MM.1S (cell line): Measurements from ENCODE around the gene CCDC63.

Experiments used
- DNase-seq: peaks from one replicate; pipeline ENCODE4 v3.0.0-alpha.2; 2015
- H2AFZ ChIP-seq: fragments of 300-600 bp; sonication (generic); 2 replicates; pipeline ENCODE4 v1.6.0; 2016; ENCODE audit warnings: antibody characterized with exemption, low read length
- H3F3A ChIP-seq: fragments of 300-600 bp; sonication (generic); 2 replicates; pipeline ENCODE4 v1.6.1; 2016; ENCODE audit warnings: mild to moderate bottlenecking, antibody characterized with exemption, low read length, moderate library complexity, mixed read lengths; ENCODE audit not compliant: insufficient read depth
- H3K27ac ChIP-seq: fragments of 300-600 bp; sonication (generic); 2 replicates; pipeline ENCODE4 v1.5.1; 2016; ENCODE audit warnings: mild to moderate bottlenecking, low read length
- H3K27me3 ChIP-seq: fragments of 300-600 bp; sonication (generic); replicated peaks from 2 replicates; pipeline ENCODE4 v1.6.0; 2016; ENCODE audit warnings: low read length; ENCODE audit not compliant: insufficient read depth
- H3K36me3 ChIP-seq: fragments of 300-600 bp; sonication (generic); replicated peaks from 2 replicates; pipeline ENCODE4 v1.6.1; 2016; ENCODE audit warnings: mild to moderate bottlenecking, low read length, mixed read lengths; ENCODE audit not compliant: insufficient read depth
- H3K4me1 ChIP-seq: fragments of 300-600 bp; sonication (generic); 2 replicates; pipeline ENCODE4 v1.6.1; 2016; ENCODE audit warnings: low read length, mixed read lengths
- H3K4me2 ChIP-seq: fragments of 300-600 bp; sonication (generic); 2 replicates; pipeline ENCODE4 v1.6.0; 2016; ENCODE audit warnings: low read depth, low read length
- H3K4me3 ChIP-seq: fragments of 300-600 bp; sonication (generic); 2 replicates; pipeline ENCODE4 v1.5.1; 2016; ENCODE audit warnings: low read length, mixed read lengths
- H3K79me2 ChIP-seq: fragments of 300-600 bp; sonication (generic); 2 replicates; pipeline ENCODE4 v1.6.1; 2016; ENCODE audit warnings: mixed run types, low read length, mixed read lengths
- H3K9ac ChIP-seq: fragments of 300-600 bp; sonication (generic); 2 replicates; pipeline ENCODE4 v1.6.1; 2016; ENCODE audit warnings: low read length, mixed read lengths
- H3K9me2 ChIP-seq: fragments of 300-600 bp; sonication (generic); replicated peaks from 2 replicates; pipeline ENCODE4 v1.6.1; 2016; ENCODE audit warnings: mild to moderate bottlenecking, low read length, mixed read lengths; ENCODE audit not compliant: insufficient read depth
- H3K9me3 ChIP-seq: fragments of 300-600 bp; sonication (generic); replicated peaks from 2 replicates; pipeline ENCODE4 v1.6.1; 2016; ENCODE audit warnings: mild to moderate bottlenecking, low read length, mixed read lengths; ENCODE audit not compliant: insufficient read depth
- H4K20me1 ChIP-seq: fragments of 300-600 bp; sonication (generic); 2 replicates; pipeline ENCODE4 v1.6.1; 2016; ENCODE audit warnings: mild to moderate bottlenecking, low read length, moderate library complexity, mixed read lengths; ENCODE audit not compliant: insufficient read depth
- EZH2 ChIP-seq: fragments of 300-600 bp; sonication (generic); optimal IDR thresholded peaks from 2 replicates; pipeline ENCODE3; 2017; ENCODE audit warnings: low read depth, mild to moderate bottlenecking, antibody characterized with exemption, low read length, mixed read lengths
- EZH2phosphoT487 ChIP-seq: fragments of 300-600 bp; sonication (generic); IDR thresholded peaks from 2 replicates; pipeline ENCODE4 v1.6.1; 2018; ENCODE audit warnings: antibody characterized with exemption, low read length
- TF ChIP-seq, protein P1 (sequence below): fragments of 300-600 bp; sonication (generic); IDR thresholded peaks from 2 replicates; pipeline ENCODE4 v1.5.1; 2016; ENCODE audit warnings: antibody characterized with exemption, low read length, mixed read lengths

CCDC63 gene

DNA sequence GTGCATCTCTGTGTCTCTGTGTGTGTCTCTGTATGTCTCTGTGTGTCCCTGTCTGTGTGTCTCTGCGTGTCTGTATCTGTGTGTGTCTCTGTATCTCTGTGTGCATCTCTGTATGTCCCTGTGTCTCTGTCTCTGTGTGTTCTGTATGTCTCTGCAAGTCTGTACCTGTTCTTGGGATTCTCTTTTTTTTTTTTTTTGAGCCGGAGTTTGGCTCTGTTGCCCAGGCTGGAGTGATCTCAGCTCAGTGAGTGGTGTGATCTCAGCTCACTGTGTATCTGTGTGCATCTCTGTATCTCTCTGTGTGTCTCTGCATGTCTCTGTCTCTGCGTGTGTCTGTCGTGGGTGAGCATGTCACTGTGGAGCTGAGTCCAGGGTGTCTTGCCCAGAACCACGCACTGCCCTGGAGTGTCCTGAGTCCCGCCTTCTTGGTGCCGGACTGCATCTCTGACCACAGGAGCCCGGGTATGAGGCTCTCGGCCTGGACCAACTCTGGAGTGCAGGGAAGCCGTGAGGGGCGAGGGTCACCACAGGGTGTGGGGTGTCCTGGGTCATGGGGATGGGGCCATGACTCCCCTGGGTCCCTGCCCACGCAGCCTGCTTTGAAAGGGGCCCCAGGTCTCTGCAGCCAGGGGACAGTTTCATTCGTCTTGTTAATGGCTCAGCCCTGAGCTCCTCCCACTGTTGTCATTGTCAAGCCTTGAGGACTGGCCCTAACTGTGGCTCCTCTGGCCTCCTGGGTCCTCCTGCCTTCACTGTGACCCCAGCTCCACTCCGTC is 61.8 kb downstream of the CCDC63 start:
- TF ChIP-seq, protein P1, sequence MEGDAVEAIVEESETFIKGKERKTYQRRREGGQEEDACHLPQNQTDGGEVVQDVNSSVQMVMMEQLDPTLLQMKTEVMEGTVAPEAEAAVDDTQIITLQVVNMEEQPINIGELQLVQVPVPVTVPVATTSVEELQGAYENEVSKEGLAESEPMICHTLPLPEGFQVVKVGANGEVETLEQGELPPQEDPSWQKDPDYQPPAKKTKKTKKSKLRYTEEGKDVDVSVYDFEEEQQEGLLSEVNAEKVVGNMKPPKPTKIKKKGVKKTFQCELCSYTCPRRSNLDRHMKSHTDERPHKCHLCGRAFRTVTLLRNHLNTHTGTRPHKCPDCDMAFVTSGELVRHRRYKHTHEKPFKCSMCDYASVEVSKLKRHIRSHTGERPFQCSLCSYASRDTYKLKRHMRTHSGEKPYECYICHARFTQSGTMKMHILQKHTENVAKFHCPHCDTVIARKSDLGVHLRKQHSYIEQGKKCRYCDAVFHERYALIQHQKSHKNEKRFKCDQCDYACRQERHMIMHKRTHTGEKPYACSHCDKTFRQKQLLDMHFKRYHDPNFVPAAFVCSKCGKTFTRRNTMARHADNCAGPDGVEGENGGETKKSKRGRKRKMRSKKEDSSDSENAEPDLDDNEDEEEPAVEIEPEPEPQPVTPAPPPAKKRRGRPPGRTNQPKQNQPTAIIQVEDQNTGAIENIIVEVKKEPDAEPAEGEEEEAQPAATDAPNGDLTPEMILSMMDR, result no peak
- TF ChIP-seq EZH2phosphoT487 (no peak), EZH2 (no peak)
- no peaks in the 10 kb centered on the region for H3K9me2 ChIP-seq
- peaks cover 4% of the 10 kb centered on the region for H3K4me1 ChIP-seq

DNA sequence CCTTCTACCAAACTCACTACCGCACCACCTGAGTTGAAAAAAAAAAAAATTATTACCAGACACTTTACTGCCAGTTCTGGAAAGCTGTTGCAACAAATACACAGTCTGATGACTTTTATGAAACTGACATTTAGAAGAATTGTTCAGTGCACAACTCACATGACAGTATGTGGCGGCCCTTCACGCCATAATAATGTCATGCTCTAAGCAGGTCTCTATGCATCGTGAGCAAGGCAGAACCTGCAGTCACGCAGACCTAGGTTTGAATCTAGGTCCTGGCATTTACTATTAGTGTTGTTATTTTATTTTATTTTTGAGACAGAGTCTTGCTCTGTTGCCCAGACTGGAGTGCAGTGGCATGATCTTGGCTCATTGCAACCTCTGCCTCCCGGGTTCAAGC is 65.5 kb downstream of the CCDC63 start:
- Histone ChIP-seq H2AFZ (no peak overlapping the region), H3K4me3 (no peak overlapping the region), H3K79me2 (no peaks in the 10 kb centered on the region), H3K27me3 (no peaks in the 10 kb centered on the region), H3K4me2 (no peak overlapping the region), H3F3A (0 out of 2 replicates have a peak, but pooled peaks cover 6% of the 10 kb centered on the region), H3K27ac (no peak overlapping the region), H4K20me1 (no peaks in the 10 kb centered on the region), H3K36me3 (no peaks in the 10 kb centered on the region), H3K9ac (no peak overlapping the region), H3K9me3 (no peaks in the 10 kb centered on the region), H3K9me2 (no peaks in the 10 kb centered on the region), H3K4me1 (peaks cover 4% of the 10 kb centered on the region)
- TF ChIP-seq EZH2, result no peak
- TF ChIP-seq, protein P1, result no peak
- no peak for TF ChIP-seq EZH2phosphoT487
- DNase-seq, result no peak

More for the DNA sequence above, 61.8 kb downstream of the CCDC63 start:
- Histone ChIP-seq H3K27ac (no peak overlapping the region), H3K79me2 (no peaks in the 10 kb centered on the region), H3K9ac (no peak overlapping the region), H3F3A (0 out of 2 replicates have a peak, but pooled peaks cover 4% of the 10 kb centered on the region), H3K4me3 (no peak overlapping the region), H3K36me3 (no peaks in the 10 kb centered on the region), H3K9me3 (no peaks in the 10 kb centered on the region), H4K20me1 (no peaks in the 10 kb centered on the region), H3K4me2 (no peak overlapping the region), H2AFZ (no peak overlapping the region), H3K27me3 (no peaks in the 10 kb centered on the region)
- DNase-seq, result no peak

DNA sequence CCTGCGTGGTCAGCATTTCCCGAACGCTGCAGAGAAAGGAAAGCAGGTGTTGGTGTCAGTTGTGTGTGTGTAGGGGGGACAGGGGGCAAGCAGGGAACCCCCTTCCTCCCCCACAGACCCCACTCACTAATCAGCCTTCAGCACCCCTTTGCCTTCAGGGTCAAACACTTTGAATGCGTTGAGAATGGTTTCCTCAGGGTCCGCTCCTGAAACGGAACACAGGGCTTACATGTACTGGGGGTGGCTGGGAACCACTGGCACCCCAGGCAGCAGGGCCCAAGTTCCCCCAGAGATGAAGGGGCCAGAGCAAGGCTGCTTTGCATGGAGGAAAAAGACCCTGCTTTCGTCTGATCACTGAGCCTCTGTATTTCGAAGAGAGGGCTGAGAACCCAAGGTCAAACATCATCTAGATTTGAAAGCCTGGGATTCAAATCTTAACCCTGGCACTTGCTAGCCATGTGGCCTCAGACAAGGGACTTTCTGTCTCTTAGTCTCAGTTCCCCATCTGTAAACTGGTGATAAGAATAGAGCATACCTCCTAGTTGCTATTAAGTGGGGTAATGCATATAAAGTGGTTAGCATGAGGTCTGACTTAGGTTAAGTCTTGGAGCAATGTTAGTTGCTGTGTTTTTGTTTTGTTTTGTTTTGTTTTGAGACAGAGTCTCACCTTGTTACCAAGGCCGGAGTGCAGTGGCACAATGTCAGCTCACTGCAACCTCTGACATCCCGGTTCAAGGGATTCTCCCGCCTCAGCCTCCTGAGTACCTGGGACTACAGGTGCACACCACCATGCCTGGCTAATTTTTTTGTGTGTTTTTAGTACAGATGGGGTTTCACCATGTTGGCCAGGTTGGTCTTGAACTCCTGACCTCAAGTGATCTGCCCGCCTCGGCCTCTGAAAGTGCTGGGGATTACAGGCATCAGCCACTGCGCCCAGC is 66.6 kb downstream of the CCDC63 start:
- H2AFZ ChIP-seq, result 0 out of 2 replicates have a peak overlapping the region, but pooled peaks have one; percentile 23
- H4K20me1 ChIP-seq, result no peaks in the 10 kb centered on the region
- H3K9me3 ChIP-seq, result no peaks in the 10 kb centered on the region
- no peaks in the 10 kb centered on the region for H3K36me3 ChIP-seq
- H3K9ac ChIP-seq, result peak overlapping the region; percentile 54
- H3K4me1 ChIP-seq, result peaks cover 4% of the 10 kb centered on the region
- H3F3A ChIP-seq, result 0 out of 2 replicates have a peak, but pooled peaks cover 6% of the 10 kb centered on the region
- H3K27me3 ChIP-seq, result no peaks in the 10 kb centered on the region
- H3K27ac ChIP-seq, result peak overlapping the region; percentile 90
- DNase-seq, result peak; percentile 60
- TF ChIP-seq, protein P1, result no peak
- TF ChIP-seq EZH2 (no peak), EZH2phosphoT487 (no peak)
- no peak overlapping the region for H3K4me2 ChIP-seq
- H3K9me2 ChIP-seq, result no peaks in the 10 kb centered on the region
- no peaks in the 10 kb centered on the region for H3K79me2 ChIP-seq
- H3K4me3 ChIP-seq, result no peak overlapping the region
